ENCODE measurements around the gene XPA. TPM values are rescaled to one million over a fixed set of nuclear protein-coding genes. Genes with fewer than 3 reads are reported as not detected.

The XPA gene
- total RNA-seq, 1 experiment from 2014 or later: 3.0 TPM

GRCh38 chr9:97630591-97630990, 66.5 kb downstream of the XPA start:
- CTCF ChIA-PET: no interaction called here
- no peak for TF ChIP-seq NR1H2 (CRISPR knock-in tag; IDR thresholded peaks at IDR 0.05)
- TF ChIP-seq, protein P1, sequence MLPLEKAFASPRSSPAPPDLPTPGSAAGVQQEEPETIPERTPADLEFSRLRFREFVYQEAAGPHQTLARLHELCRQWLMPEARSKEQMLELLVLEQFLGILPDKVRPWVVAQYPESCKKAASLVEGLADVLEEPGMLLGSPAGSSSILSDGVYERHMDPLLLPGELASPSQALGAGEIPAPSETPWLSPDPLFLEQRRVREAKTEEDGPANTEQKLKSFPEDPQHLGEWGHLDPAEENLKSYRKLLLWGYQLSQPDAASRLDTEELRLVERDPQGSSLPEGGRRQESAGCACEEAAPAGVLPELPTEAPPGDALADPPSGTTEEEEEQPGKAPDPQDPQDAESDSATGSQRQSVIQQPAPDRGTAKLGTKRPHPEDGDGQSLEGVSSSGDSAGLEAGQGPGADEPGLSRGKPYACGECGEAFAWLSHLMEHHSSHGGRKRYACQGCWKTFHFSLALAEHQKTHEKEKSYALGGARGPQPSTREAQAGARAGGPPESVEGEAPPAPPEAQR (CRISPR knock-in tag; IDR thresholded peaks at IDR 0.05): no peak
- TF ChIP-seq, protein P2, sequence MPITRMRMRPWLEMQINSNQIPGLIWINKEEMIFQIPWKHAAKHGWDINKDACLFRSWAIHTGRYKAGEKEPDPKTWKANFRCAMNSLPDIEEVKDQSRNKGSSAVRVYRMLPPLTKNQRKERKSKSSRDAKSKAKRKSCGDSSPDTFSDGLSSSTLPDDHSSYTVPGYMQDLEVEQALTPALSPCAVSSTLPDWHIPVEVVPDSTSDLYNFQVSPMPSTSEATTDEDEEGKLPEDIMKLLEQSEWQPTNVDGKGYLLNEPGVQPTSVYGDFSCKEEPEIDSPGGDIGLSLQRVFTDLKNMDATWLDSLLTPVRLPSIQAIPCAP (CRISPR knock-in tag; IDR thresholded peaks at IDR 0.05): no peak
- TF ChIP-seq, protein P3, sequence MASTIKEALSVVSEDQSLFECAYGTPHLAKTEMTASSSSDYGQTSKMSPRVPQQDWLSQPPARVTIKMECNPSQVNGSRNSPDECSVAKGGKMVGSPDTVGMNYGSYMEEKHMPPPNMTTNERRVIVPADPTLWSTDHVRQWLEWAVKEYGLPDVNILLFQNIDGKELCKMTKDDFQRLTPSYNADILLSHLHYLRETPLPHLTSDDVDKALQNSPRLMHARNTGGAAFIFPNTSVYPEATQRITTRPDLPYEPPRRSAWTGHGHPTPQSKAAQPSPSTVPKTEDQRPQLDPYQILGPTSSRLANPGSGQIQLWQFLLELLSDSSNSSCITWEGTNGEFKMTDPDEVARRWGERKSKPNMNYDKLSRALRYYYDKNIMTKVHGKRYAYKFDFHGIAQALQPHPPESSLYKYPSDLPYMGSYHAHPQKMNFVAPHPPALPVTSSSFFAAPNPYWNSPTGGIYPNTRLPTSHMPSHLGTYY (CRISPR knock-in tag; IDR thresholded peaks at IDR 0.05): no peak
- TF ChIP-seq ZNF671 (CRISPR knock-in tag; IDR thresholded peaks at IDR 0.05): no peak
- H3K4me1 Mint-ChIP-seq: peaks cover 39% of the 10 kb centered on the region

GRCh38 chr9:97629156-97629555, 68.0 kb downstream of the XPA start:
- H3K9me3 Mint-ChIP-seq: peaks cover 1% of the 10 kb centered on the region
- peak overlapping the region; percentile 87 for H3K27ac Mint-ChIP-seq
- peaks cover 26% of the 10 kb centered on the region for H3K4me1 Mint-ChIP-seq
- ChIA-PET POLR2A (no interaction called here), CTCF (interaction anchor here (1.0 to 1.5 kb wide), 2 partner anchors 142 to 267 kb away, joined by 3 read pairs; no protein-coding TSS in a partner anchor)
- TF ChIP-seq CDX4 (CRISPR knock-in tag; IDR thresholded peaks at IDR 0.05; ENCODE audit: borderline replicate concordance) (no peak), CBFB (CRISPR knock-in tag; IDR thresholded peaks at IDR 0.05; ENCODE audit: low read depth) (no peak), ZBTB21 (CRISPR knock-in tag; IDR thresholded peaks at IDR 0.05; ENCODE audit: borderline replicate concordance) (no peak), MLX (CRISPR knock-in tag; IDR thresholded peaks at IDR 0.05) (no peak), SP1 (CRISPR knock-in tag; conservative IDR thresholded peaks at IDR 0.05) (no peak), HMGA2 (CRISPR knock-in tag; IDR thresholded peaks at IDR 0.05) (no peak), GRHL2 (CRISPR knock-in tag; IDR thresholded peaks at IDR 0.05; ENCODE audit: insufficient replicate concordance, severe bottlenecking) (no peak), ARID4B (CRISPR knock-in tag; IDR thresholded peaks at IDR 0.05; ENCODE audit: borderline replicate concordance) (no peak), ESRRA (CRISPR knock-in tag; IDR thresholded peaks at IDR 0.05; ENCODE audit: borderline replicate concordance) (no peak)
- TF ChIP-seq, protein P4, sequence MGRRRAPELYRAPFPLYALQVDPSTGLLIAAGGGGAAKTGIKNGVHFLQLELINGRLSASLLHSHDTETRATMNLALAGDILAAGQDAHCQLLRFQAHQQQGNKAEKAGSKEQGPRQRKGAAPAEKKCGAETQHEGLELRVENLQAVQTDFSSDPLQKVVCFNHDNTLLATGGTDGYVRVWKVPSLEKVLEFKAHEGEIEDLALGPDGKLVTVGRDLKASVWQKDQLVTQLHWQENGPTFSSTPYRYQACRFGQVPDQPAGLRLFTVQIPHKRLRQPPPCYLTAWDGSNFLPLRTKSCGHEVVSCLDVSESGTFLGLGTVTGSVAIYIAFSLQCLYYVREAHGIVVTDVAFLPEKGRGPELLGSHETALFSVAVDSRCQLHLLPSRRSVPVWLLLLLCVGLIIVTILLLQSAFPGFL (CRISPR knock-in tag; IDR thresholded peaks at IDR 0.05; ENCODE audit: borderline replicate concordance): no peak
- TF ChIP-seq, protein P5, sequence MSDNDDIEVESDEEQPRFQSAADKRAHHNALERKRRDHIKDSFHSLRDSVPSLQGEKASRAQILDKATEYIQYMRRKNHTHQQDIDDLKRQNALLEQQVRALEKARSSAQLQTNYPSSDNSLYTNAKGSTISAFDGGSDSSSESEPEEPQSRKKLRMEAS (CRISPR knock-in tag; IDR thresholded peaks at IDR 0.05): no peak
- TF ChIP-seq, protein P6, sequence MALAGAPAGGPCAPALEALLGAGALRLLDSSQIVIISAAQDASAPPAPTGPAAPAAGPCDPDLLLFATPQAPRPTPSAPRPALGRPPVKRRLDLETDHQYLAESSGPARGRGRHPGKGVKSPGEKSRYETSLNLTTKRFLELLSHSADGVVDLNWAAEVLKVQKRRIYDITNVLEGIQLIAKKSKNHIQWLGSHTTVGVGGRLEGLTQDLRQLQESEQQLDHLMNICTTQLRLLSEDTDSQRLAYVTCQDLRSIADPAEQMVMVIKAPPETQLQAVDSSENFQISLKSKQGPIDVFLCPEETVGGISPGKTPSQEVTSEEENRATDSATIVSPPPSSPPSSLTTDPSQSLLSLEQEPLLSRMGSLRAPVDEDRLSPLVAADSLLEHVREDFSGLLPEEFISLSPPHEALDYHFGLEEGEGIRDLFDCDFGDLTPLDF (CRISPR knock-in tag; IDR thresholded peaks at IDR 0.05): no peak
- TF ChIP-seq, protein P7, sequence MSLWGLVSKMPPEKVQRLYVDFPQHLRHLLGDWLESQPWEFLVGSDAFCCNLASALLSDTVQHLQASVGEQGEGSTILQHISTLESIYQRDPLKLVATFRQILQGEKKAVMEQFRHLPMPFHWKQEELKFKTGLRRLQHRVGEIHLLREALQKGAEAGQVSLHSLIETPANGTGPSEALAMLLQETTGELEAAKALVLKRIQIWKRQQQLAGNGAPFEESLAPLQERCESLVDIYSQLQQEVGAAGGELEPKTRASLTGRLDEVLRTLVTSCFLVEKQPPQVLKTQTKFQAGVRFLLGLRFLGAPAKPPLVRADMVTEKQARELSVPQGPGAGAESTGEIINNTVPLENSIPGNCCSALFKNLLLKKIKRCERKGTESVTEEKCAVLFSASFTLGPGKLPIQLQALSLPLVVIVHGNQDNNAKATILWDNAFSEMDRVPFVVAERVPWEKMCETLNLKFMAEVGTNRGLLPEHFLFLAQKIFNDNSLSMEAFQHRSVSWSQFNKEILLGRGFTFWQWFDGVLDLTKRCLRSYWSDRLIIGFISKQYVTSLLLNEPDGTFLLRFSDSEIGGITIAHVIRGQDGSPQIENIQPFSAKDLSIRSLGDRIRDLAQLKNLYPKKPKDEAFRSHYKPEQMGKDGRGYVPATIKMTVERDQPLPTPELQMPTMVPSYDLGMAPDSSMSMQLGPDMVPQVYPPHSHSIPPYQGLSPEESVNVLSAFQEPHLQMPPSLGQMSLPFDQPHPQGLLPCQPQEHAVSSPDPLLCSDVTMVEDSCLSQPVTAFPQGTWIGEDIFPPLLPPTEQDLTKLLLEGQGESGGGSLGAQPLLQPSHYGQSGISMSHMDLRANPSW (CRISPR knock-in tag; conservative IDR thresholded peaks at IDR 0.05; ENCODE audit: low read depth): no peak
- peaks cover 19% of the 10 kb centered on the region for H3K36me3 Mint-ChIP-seq
- no peak overlapping the region for H3K4me3 Mint-ChIP-seq
- no peak for DNase-seq (ENCODE audit: low spot score)
- no peaks in the 10 kb centered on the region for H3K27me3 Mint-ChIP-seq (ENCODE audit: low read depth)
- no peak for ATAC-seq

More at GRCh38 chr9:97630591-97630990, 66.5 kb downstream of the XPA start:
- H3K4me3 Mint-ChIP-seq: no peak overlapping the region
- DNase-seq (ENCODE audit: low spot score): no peak
- H3K36me3 Mint-ChIP-seq: peaks cover 5% of the 10 kb centered on the region
- H3K27ac Mint-ChIP-seq: no peak overlapping the region
- no peaks in the 10 kb centered on the region for H3K27me3 Mint-ChIP-seq (ENCODE audit: low read depth)
- ATAC-seq: no peak
- no peaks in the 10 kb centered on the region for H3K9me3 Mint-ChIP-seq
- POLR2A ChIA-PET: no interaction called here

Measured in WTC11 (cell line).